Putamen (tissue), 1 donor: Measurements from ENCODE around the gene LDLRAD2.
A peak's percentile ranks its signal among the peaks of the same experiment; 100 is the strongest.

Experiments
- DNase-seq: peaks from one replicate; pipeline ENCODE4 v3.0.0-alpha.2; 2016; ENCODE audit warnings: low spot score

LDLRAD2 gene

DNA sequence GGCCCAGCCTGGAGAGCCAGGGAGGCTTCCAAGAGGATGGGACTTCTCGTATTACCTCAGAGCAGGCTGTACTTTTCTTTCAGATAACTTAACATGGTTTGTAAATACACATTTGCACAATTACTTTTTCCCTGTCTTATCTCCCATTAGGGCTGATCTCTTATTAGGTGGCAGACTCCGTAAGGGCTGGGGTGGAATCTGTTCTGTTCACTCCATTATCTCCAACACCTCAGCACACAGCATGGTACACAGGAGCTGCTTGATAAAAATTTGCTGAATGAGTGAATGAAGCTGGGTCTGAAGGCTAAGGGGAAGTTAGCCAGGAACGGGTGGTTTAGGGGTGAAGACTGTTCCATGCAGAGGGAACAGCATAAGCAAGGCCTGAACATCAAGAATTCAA is 48.9 kb downstream of the LDLRAD2 start:
- DNase-seq, result no peak

DNA sequence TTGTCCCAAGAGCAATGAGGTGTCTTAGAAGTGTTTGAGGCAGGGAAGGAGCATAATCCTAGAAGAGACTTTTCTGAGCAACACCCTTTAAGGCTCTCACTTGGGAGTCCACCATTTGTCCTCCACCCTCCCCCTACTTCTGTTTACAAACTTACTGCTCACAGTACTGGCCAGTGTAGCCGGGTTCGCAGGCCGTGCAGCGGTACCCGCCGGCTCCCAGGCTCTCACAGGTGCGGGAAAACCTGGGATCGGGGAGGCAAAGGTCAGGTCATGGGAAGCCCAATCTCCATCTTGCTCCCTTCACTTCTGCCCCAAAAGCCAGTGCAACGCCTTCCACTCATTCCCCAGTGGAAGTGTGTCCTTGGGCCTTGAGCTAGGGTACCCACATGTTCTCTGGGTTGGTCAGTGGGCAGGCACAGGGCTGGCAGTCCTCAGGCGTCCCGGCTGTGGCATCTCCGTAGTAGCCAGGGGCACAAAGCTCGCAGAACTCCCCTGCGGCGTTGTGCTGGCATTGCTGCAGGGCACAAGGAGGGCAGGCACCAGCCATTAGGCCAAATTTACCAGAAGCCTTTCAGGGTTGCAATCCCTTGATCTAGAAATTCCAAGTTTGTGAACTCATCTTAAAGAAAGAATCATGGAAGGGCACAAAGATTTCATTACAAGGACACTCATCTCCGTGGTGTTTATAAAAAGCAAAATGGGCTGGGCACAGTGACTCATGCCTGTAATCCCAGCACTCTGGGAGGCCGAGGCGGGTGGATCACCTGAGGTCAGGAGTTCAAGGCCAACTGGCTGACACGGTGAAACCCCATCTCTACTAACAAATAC is 49.8 kb downstream of the LDLRAD2 start:
- DNase-seq, result no peak

DNA sequence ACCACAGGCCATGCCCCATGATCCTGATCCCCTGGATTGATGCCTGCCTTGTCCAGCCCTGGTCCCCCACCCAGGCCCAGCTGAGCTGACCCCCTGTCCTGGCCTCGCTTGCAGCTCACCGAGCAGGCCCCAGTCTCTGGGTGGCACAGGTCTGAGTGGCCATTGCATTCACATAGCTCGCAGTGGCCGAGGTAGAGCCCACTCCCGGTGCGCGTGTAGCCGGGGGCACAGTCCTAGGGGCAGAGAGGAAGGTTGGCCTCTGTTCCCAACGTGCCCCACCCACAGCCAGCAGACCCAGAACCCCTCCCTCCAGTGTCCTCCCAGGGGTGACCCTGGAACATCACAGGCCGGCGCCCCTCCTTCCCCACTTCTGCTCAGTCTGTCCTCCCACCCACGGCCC is 51.9 kb downstream of the LDLRAD2 start:
- no peak for DNase-seq

DNA sequence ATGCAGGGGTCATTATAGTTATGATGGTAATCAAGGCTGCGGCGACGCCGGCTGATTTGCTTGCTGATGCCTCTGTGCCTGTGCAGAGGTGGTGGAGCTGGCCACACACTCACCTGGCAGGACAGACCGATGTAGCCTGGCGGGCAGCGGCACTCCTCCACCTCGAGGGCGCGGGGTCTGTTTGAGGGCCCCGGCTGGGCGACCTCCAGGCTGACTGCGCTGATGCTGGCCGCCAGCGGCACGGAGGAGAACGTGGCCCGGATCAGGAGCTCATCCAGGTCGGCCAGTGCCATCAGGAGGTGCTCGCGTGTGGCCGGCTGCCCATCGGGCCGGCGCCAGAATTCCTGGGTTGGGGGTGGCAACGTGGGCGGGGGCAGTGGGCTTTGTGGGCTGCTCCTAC is 52.7 kb downstream of the LDLRAD2 start:
- no peak for DNase-seq

DNA sequence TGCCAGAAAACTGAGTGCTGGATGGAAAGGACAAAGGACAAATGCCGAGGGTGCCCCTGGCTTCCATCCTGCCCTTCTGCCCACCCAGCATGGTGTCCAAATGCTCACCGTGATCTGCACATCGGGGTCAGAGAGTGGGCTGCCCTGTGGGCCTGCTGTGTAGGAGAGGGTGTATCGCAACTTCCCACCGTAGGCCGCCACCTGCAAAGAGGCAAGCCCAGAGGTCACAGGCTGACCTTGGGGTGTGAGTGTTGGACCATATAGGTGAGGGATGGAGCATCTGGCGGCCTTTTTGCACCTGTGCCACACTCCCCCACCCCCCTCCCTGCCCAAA is 53.5 kb downstream of the LDLRAD2 start:
- no peak for DNase-seq

DNA sequence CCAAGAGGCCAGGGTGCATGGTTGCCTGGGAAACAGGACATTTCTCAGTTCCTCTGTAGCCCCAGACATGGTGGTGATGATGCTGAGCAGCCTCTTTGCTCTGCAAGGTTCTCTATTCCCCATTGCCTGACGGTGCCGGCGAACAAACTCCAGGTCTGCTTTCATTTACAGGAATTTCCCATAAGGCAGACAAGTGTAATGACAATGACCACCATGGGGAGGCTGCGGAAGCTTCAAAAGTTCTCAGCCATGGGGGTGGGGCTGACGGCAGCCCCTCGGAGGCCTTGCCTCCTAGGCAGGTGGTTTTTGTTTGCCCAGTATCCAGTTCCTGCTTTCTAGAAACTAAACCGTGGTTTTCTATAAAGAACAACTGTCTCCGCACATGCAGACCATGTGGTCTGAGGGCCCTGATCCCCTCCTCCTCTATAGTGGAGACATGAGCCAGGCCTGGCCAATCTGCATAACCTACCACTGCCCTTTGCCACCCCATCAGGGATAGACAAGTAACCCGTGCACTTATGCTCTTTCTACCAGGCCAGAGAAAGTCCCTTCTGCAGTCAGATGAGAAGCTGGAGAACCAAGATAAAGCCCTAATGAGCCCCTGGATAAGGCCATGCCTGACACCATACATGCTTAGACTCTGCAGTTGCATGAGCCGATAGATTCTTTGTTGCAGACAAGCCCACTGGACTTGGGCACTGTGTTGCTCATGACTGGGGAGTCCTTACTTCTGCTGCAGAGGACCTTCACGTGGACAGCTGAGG is 54.1 kb downstream of the LDLRAD2 start:
- DNase-seq, result no peak

DNA sequence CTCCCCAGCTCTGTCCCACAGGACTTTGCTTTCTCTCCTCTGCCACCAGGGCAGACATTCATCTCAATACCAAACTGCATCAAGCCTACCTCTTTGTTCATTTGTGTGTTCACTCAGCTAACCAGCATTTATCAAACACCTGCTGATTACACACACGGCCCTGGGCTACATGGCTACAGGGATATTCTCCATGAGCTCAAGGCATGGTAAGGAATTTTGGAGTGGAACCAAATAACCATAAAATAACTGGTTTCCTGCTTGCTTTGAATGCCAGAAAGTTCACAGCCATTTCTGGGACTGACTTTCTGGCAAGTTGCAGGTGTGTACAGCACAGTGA is 54.6 kb downstream of the LDLRAD2 start:
- DNase-seq, result no peak

DNA sequence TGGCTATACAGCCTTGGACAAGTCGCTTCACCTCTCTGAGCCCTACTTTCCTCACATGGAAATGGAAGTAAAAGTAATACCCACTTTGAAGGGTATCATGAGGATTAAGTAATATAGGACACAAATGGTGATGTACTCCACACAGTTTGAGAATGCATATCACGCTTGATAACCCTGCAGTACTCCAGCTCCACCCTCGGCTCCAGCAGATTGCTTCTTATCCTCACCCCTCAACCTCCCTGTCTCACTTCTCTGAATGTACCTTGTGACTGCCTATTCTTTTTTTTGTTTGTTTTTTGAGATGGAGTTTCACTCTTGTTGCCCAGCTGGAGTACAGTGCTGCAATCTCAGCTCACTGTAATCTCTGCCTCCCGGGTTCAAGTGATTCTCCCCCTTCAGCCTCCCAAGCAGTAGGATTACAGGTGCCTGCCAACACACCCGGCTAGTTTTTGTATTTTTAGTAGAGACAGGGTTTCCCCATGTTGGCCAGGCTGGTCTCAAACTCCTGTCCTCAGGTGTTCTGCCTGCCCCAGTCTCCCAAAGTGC is 55.5 kb downstream of the LDLRAD2 start:
- DNase-seq, result no peak

DNA sequence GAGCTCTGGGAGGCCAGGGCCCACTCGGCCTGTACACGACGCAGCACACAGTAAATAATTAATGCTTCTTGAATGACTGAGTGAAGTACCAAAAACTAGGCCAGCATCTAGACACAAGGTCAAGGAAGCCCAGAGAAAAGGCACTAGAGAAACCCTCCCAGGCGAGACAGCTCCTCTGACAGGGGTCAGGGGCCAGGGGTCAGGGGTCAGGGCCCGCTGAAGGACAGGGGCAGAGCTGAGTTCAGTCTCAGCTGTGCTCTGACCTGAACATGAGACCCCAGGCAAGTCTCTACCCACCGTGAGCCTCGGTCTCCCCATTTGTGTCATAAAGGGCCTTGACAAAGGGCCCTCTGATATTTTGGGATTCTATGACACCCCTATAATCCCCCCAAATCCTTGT is 56.4 kb downstream of the LDLRAD2 start:
- DNase-seq, result no peak

DNA sequence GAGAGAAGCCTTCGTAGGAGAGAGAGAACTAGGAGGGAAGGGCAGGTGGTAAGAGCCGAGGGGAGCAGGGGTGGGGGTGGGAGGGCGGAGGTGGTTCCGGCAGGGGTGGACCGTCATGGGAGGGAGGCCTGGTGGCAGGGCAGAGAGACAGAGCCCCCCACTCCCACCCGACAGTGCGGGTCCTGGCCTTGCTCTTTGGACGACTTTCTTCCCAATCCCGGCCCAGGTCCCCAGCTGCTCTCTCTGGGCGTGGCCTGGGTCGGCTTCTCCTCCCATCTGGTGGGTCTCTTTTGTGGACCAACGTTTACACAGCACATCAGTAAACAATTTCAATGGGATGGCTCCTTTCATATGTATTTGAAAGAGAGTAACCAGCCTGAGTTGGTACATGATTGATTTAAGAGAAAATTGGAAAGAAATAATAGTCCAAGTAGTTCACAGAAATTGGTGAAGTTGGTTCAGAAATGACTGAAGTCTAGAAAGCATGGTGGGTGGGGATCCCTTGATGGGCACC is 56.9 kb downstream of the LDLRAD2 start:
- no peak for DNase-seq

DNA sequence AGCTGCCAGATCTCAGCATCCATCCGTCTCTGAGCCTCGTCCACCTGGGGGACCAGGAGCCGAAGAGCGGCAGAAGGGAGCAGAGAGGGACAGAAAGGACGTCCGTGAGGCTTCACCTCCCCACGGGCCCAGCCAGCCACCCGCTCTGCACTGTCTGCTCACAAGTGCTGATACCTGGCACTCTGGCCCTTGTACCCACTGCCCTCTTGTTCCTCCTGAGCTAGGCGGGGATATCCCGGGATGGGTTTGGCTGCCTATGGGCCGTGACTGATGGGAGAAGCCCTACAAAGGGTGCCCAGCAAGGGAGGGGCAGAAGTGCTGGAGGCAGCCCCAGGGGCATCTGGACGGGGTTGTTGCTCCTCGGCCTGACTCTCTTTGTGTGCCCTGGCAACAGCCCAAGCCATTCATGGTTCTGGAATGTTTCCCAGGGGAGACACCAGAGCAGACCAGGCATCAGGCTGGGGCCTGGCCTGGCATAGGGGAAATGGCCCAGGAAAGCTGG is 57.6 kb downstream of the LDLRAD2 start:
- peak; percentile 50 for DNase-seq

DNA sequence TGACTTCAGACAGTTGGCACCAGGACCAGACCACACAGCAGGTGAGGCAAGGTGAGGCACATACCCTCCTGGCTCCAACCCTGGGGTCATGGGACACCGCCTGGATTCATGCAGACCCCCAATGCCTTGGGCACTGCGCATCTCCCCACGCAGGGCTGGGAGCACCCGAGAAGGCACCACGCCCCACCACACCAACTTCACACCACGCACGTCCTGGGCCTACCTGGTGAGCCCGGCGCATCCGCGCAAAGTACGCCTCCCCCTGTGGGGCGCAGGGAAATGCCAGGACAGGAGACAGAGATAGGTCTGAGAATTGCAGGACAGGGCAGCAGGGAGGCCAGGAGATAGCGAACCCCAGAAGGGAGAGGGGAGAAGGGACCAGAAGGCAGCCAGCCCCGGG is 58.5 kb downstream of the LDLRAD2 start:
- DNase-seq, result no peak

DNA sequence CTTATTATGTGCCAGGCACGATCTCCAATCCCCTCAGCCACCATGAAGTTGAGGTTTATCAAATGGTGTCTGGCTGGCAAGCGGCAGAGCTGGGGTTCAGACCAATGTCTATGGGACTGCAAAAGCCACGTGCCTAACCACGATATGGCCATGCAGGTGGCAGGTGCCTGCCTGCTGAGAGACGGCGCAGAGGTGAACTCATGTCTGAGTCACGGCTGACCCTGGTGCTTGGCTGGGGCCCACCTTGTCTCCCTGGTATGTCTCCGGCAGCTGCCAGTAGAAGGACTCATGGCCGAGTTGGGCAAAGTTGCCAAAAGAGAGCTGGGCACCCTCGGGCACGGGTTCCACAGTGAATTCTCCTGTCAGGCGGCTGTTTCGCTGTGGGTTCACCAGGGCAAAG is 59.9 kb downstream of the LDLRAD2 start:
- no peak for DNase-seq

DNA sequence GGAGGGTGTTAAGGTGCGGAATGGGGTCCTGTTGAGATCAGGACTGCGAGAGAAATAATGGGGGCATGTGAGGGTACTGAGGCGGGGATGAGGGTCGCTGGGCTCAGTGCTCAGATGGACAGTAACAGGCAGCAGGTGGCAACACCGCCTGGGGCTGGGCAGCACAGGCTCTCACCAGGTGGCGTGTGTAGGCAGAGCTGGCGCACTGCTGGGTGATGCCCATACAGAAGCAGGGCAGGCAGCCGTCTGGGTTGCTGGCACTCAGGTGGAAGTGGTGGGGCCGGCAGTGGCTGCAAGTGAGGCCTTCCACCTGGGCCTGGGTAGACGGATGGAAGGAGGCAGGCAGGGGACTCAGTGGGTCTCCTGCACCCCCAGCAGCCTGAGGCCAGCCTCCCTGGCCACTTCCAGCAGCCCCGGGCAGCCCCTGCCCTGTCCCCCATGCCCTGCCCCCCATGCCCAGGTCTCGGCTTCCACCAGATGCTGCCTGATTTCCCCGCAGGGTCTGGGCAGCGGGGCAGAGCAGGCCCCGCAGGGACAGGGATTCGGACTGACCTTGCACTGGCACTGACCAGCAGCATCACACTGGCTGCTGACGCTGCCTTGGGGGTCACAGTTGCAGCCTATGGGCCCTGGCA is 60.5 kb downstream of the LDLRAD2 start:
- no peak for DNase-seq

DNA sequence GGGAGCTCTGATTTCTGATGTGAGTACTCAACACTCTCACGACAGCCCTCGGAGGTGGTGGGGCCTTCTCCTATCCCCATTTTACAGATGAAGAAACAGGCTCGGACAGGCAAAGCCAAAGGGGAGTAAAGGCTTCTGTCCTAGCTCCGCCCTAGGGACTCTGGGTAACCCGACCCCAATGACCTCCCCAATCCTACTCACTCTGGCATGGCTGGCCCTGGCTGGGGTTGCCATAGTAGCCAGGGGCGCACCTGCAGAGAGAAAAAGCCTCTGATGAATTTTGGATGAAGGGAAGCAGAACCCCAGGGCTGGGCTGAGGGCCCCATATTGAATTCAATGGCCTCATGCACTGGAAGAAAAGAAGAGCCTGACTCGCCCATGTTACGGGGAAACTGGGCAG is 61.1 kb downstream of the LDLRAD2 start:
- no peak for DNase-seq

DNA sequence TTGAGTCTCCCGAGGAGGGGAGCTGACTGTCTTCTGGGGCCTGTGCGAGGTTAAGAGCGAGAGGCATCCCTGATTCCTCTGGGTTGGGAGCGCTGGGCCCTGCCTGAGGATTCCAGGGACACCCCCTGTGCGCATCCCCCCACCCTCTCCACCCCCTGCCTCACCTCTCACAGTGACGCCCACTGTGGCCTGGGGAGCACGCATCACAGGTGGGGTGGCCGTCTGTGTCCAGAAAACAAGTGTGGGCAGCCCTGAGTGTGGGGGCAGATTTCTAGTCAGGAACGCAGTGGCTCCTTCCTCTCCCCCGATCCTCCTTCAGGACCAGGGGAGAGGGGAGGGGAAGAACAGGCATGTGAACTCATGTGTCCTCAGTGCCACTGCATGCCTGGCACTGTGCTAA is 61.7 kb downstream of the LDLRAD2 start:
- DNase-seq, result no peak

DNA sequence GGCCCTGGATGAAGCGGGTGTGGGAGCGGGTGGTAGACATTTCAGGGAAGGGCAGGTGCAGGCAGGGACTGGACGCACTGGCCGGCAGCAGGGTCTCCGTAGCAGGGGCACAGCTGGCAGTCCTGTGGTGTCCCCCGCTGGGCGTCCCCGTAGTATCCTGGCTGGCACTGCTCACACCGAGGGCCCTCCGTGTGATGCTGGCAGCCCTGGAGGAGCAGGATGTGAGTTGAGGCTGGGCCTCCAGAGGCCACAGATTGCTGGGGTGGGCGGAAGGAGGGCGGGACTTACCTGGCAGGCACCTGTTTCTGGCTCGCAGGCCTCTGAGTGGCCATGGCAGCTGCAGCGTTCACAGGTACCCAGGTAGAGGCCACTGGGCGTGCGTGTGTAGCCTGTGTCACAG is 62.3 kb downstream of the LDLRAD2 start:
- no peak for DNase-seq
